Activated CD4-positive, alpha-beta T cell treated with anti-CD3 and anti-CD28 coated beads, Interleukin-2, Interleukin-6, amounts not matched to agents 100 ng/mL and 50 ng/mL, durations not matched to agents 16 hours and 8 hours (primary cell): Measurements from ENCODE around the gene GPR50.

Experiments used
- DNase-seq: peaks from one replicate; pipeline ENCODE4 v3.0.0-alpha.2; 2020

The GPR50 gene

DNA sequence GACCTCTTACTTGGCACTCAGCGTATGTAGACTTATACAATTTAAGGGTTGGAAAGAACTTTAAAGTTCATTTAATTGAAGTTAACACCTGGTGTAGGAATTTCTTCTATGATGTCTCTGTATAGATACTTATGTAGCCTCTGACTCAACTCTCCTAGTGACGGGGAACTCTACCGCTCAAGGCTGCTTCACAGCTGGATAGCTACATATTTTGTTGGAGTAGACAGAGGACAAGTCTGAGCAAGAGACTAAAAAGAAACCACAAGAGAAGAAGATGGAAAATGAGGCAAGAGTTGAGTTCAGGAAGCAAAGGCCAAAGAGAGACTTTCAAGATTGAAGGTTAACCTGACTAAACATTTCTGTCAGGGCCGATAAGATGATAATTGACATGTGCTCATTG, 52.6 kb downstream of the GPR50 start:
- DNase-seq, result no peak
